HCT116 (cell line): ENCODE results near the gene HOXB8.

Source experiments
- ELF1 ChIP-seq: IDR thresholded peaks from 2 replicates; pipeline ENCODE4 v1.6.1; 2012; ENCODE audit warnings: low read depth, borderline replicate concordance
- EZH2 ChIP-seq: fragments of 200-600 bp; sonication (generic); IDR thresholded peaks from 2 replicates; pipeline ENCODE4 v1.6.1; 2017; ENCODE audit warnings: antibody characterized with exemption, mixed run types
- EZH2phosphoT487 ChIP-seq: fragments of 200-600 bp; IDR thresholded peaks from 2 replicates; pipeline ENCODE4 v1.6.1; 2018; ENCODE audit warnings: antibody characterized with exemption, borderline replicate concordance
- FOSL1 ChIP-seq: IDR thresholded peaks from 2 replicates; pipeline ENCODE4 v1.6.1; 2012; ENCODE audit warnings: low read depth
- JUND ChIP-seq: IDR thresholded peaks from 2 replicates; pipeline ENCODE4 v1.6.1; 2012
- POLR2A ChIP-seq: IDR thresholded peaks from 2 replicates; pipeline ENCODE4 v1.7.0; 2011; ENCODE audit warnings: borderline replicate concordance; ENCODE audit not compliant: insufficient read depth, insufficient read length; ENCODE audit errors: extremely low read depth
- RAD21 ChIP-seq: IDR thresholded peaks from 2 replicates; pipeline ENCODE4 v1.6.1; 2012; ENCODE audit warnings: low read depth, mild to moderate bottlenecking
- SIN3A ChIP-seq: IDR thresholded peaks from 2 replicates; pipeline ENCODE4 v1.6.1; 2012; ENCODE audit warnings: low read depth
- TCF7L2 ChIP-seq: IDR thresholded peaks from 2 replicates; pipeline ENCODE4 v1.7.0; 2011; ENCODE audit warnings: borderline replicate concordance, inconsistent platforms; ENCODE audit not compliant: insufficient read depth, insufficient read length; ENCODE audit errors: extremely low read depth
- TF ChIP-seq, protein P1 (sequence below), 3 experiments: fragments of 200-600 bp in 1 of 3; sonication (generic) in 1 of 3; IDR thresholded peaks in 2 of 3; conservative IDR thresholded peaks in 1 of 3; 2 replicates each; pipeline ENCODE4 v1.5.1; 2012 to 2017; ENCODE audit warnings: low read depth in 2 of 3, low read length in 2 of 3, antibody characterized with exemption in 1 of 3, borderline replicate concordance in 1 of 3, control low read depth in 1 of 3, mild to moderate bottlenecking in 1 of 3, mixed read lengths in 1 of 3, mixed run types in 1 of 3, moderate library complexity in 1 of 3; ENCODE audit not compliant: insufficient read depth in 1 of 3

- TF ChIP-seq TCF7L2 (no peak), POLR2A (no peak), EZH2phosphoT487 (no peak), EZH2 (no peak), SIN3A (no peak), ELF1 (no peak), RAD21 (no peak), FOSL1 (no peak), JUND (no peak)
- TF ChIP-seq, protein P1, sequence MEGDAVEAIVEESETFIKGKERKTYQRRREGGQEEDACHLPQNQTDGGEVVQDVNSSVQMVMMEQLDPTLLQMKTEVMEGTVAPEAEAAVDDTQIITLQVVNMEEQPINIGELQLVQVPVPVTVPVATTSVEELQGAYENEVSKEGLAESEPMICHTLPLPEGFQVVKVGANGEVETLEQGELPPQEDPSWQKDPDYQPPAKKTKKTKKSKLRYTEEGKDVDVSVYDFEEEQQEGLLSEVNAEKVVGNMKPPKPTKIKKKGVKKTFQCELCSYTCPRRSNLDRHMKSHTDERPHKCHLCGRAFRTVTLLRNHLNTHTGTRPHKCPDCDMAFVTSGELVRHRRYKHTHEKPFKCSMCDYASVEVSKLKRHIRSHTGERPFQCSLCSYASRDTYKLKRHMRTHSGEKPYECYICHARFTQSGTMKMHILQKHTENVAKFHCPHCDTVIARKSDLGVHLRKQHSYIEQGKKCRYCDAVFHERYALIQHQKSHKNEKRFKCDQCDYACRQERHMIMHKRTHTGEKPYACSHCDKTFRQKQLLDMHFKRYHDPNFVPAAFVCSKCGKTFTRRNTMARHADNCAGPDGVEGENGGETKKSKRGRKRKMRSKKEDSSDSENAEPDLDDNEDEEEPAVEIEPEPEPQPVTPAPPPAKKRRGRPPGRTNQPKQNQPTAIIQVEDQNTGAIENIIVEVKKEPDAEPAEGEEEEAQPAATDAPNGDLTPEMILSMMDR (IDR thresholded peaks at IDR 0.05 in 2 of 3, conservative IDR thresholded peaks at IDR 0.05 in 1 of 3; ENCODE audit: borderline replicate concordance in 1 of 3, insufficient read depth in 1 of 3, low read depth in 2 of 3, low read length in 2 of 3): no peak
Observed at GRCh38 chr17:48624118-48624517, 9.0 kb upstream of the HOXB8 start.
